ENCODE data around the gene SORBS2. TPM values are rescaled to one million over a fixed set of nuclear protein-coding genes. Genes with fewer than 3 reads are reported as not detected.

The SORBS2 gene
- total RNA-seq, 1 experiment from 2014 or later: not detected

DNA sequence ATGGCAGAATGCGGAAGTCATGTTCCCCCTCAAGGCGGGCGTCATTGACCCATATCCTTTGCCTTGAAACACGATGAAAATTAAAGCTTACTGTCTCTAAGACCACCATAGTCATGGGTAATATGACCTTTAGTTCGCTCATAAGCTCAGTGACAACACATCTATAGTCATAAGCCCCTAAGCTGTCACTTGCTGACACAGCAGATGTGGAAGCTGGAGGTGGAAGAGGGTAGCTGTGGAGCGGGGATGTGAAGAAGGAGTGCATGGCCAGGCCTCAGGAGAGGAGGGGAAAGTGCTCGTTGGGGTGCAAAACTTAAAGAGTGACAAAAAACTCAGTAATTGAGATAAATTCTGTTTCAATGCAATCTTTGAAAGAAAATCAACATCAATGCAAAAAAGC, 142.7 kb downstream of the SORBS2 start:
- Histone ChIP-seq H2AFZ (ENCODE audit: low read length) (no peak overlapping the region), H3K9ac (ENCODE audit: low read length) (no peak overlapping the region), H3K9me3 (ENCODE audit: low read length) (no peaks in the 10 kb centered on the region), H3K79me2 (ENCODE audit: low read length) (no peaks in the 10 kb centered on the region), H3K9me2 (replicated peaks; ENCODE audit: insufficient read depth, low read length) (no peaks in the 10 kb centered on the region), H3K4me1 (ENCODE audit: low read length) (no peaks in the 10 kb centered on the region), H3K36me3 (ENCODE audit: insufficient read depth, low read length) (no peaks in the 10 kb centered on the region), H4K20me1 (ENCODE audit: insufficient read depth, low read depth, low read length) (no peaks in the 10 kb centered on the region), H3K4me2 (ENCODE audit: low read depth, low read length, poor library complexity, severe bottlenecking) (no peak overlapping the region), H3K27me3 (ENCODE audit: low read length) (no peaks in the 10 kb centered on the region), H3K4me3 (ENCODE audit: low read length) (no peak overlapping the region), H3K27ac (ENCODE audit: low read length) (no peak overlapping the region)
- DNase-seq: no peak

DNA sequence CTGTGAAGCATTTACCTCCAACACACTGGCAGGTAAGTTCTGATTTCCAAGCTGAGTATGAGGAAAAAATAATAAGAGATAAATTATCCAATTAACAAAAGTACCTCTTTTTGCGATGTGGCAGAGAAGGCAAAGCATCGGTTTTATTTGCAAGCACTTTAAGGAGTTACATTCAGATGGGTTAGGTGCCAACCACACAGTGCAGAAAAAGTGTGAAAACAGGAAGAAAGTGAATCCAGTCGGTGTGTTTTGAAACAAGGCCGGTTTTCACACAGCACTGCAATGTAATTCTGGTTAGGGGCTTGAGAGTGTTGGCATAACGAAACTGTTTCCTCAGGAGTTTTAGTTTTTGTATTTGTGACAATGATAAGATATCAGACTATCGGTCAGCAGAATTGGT, 145.8 kb downstream of the SORBS2 start:
- Histone ChIP-seq H3K9ac (ENCODE audit: low read length) (no peak overlapping the region), H3K4me3 (ENCODE audit: low read length) (no peak overlapping the region), H3K4me1 (ENCODE audit: low read length) (no peaks in the 10 kb centered on the region), H3K9me3 (ENCODE audit: low read length) (no peaks in the 10 kb centered on the region), H3K27me3 (ENCODE audit: low read length) (no peaks in the 10 kb centered on the region), H3K4me2 (ENCODE audit: low read depth, low read length, poor library complexity, severe bottlenecking) (no peak overlapping the region), H4K20me1 (ENCODE audit: insufficient read depth, low read depth, low read length) (no peaks in the 10 kb centered on the region), H3K27ac (ENCODE audit: low read length) (no peak overlapping the region), H3K79me2 (ENCODE audit: low read length) (no peaks in the 10 kb centered on the region), H2AFZ (ENCODE audit: low read length) (no peak overlapping the region), H3K9me2 (replicated peaks; ENCODE audit: insufficient read depth, low read length) (no peaks in the 10 kb centered on the region), H3K36me3 (ENCODE audit: insufficient read depth, low read length) (no peaks in the 10 kb centered on the region)
- no peak for DNase-seq

GRCh38 chr4:185665655-185666054, 146.3 kb downstream of the SORBS2 start:
- H3K4me1 ChIP-seq (ENCODE audit: low read length): no peaks in the 10 kb centered on the region
- no peaks in the 10 kb centered on the region for H3K27me3 ChIP-seq (ENCODE audit: low read length)
- no peak overlapping the region for H3K27ac ChIP-seq (ENCODE audit: low read length)
- H3K4me2 ChIP-seq (ENCODE audit: low read depth, low read length, poor library complexity, severe bottlenecking): no peak overlapping the region
- DNase-seq: no peak
- no peaks in the 10 kb centered on the region for H3K9me2 ChIP-seq (replicated peaks; ENCODE audit: insufficient read depth, low read length)
- no peaks in the 10 kb centered on the region for H4K20me1 ChIP-seq (ENCODE audit: insufficient read depth, low read depth, low read length)
- no peak overlapping the region for H2AFZ ChIP-seq (ENCODE audit: low read length)
- H3K4me3 ChIP-seq (ENCODE audit: low read length): no peak overlapping the region
- H3K79me2 ChIP-seq (ENCODE audit: low read length): no peaks in the 10 kb centered on the region
- no peak overlapping the region for H3K9ac ChIP-seq (ENCODE audit: low read length)
- H3K9me3 ChIP-seq (ENCODE audit: low read length): no peaks in the 10 kb centered on the region
- H3K36me3 ChIP-seq (ENCODE audit: insufficient read depth, low read length): no peaks in the 10 kb centered on the region

- Histone ChIP-seq H3K4me1 (ENCODE audit: low read length) (no peaks in the 10 kb centered on the region), H3K27ac (ENCODE audit: low read length) (no peak overlapping the region), H4K20me1 (ENCODE audit: insufficient read depth, low read depth, low read length) (no peaks in the 10 kb centered on the region), H2AFZ (ENCODE audit: low read length) (no peak overlapping the region), H3K27me3 (ENCODE audit: low read length) (no peaks in the 10 kb centered on the region), H3K4me2 (ENCODE audit: low read depth, low read length, poor library complexity, severe bottlenecking) (no peak overlapping the region), H3K9me2 (replicated peaks; ENCODE audit: insufficient read depth, low read length) (no peaks in the 10 kb centered on the region), H3K36me3 (ENCODE audit: insufficient read depth, low read length) (no peaks in the 10 kb centered on the region), H3K9ac (ENCODE audit: low read length) (no peak overlapping the region), H3K9me3 (ENCODE audit: low read length) (no peaks in the 10 kb centered on the region), H3K79me2 (ENCODE audit: low read length) (no peaks in the 10 kb centered on the region), H3K4me3 (ENCODE audit: low read length) (no peak overlapping the region)
- DNase-seq: no peak
Measured at GRCh38 chr4:185664481-185664880, 147.5 kb downstream of the SORBS2 start.

DNA sequence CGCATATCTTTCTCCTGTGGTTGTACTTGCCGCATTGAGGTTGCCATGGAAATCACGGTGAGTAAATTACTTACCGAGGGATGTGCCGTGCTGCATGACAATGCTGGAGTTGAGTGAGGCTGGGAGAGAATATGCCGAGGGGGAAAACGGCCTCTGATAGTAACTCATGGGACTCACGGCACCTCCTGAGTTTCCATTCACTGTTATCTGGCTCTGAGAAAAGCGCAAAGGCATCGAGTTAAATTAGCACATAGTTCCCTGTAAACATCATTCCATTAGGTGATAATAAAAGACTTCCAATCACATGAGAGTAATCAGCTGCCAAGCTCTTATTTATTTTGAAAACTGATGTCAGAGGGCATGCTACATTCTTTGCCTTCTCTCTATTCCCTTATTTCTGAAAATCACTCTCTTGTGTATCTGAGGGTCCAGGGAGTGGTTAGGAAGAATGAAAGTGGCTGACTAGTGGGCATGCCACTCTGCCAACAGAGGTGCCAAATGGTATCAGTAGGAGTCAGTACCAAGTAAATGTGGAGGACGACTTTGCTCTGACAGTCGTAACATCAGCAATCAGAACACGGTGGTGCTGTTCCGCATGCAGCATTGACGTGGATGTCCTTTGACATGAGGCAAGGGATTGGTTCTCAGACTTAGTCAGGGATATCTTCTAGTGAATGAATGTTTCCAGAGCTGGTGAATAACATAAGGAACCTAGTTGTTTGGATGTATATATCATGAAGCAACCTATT, 149.8 kb downstream of the SORBS2 start:
- Histone ChIP-seq H2AFZ (ENCODE audit: low read length) (no peak overlapping the region), H3K79me2 (ENCODE audit: low read length) (no peaks in the 10 kb centered on the region), H3K36me3 (ENCODE audit: insufficient read depth, low read length) (no peaks in the 10 kb centered on the region), H3K27ac (ENCODE audit: low read length) (no peak overlapping the region), H3K4me1 (ENCODE audit: low read length) (no peaks in the 10 kb centered on the region), H4K20me1 (ENCODE audit: insufficient read depth, low read depth, low read length) (no peaks in the 10 kb centered on the region), H3K9ac (ENCODE audit: low read length) (no peak overlapping the region), H3K4me2 (ENCODE audit: low read depth, low read length, poor library complexity, severe bottlenecking) (no peak overlapping the region), H3K9me2 (replicated peaks; ENCODE audit: insufficient read depth, low read length) (no peaks in the 10 kb centered on the region), H3K9me3 (ENCODE audit: low read length) (no peaks in the 10 kb centered on the region), H3K27me3 (ENCODE audit: low read length) (no peaks in the 10 kb centered on the region), H3K4me3 (ENCODE audit: low read length) (no peak overlapping the region)
- no peak for DNase-seq

GRCh38 chr4:185660340-185660739, 151.7 kb downstream of the SORBS2 start:
- no peaks in the 10 kb centered on the region for H4K20me1 ChIP-seq (ENCODE audit: insufficient read depth, low read depth, low read length)
- no peak overlapping the region for H3K9ac ChIP-seq (ENCODE audit: low read length)
- no peak overlapping the region for H3K27ac ChIP-seq (ENCODE audit: low read length)
- no peaks in the 10 kb centered on the region for H3K9me2 ChIP-seq (replicated peaks; ENCODE audit: insufficient read depth, low read length)
- no peaks in the 10 kb centered on the region for H3K36me3 ChIP-seq (ENCODE audit: insufficient read depth, low read length)
- H3K4me3 ChIP-seq (ENCODE audit: low read length): no peak overlapping the region
- no peaks in the 10 kb centered on the region for H3K27me3 ChIP-seq (ENCODE audit: low read length)
- no peaks in the 10 kb centered on the region for H3K9me3 ChIP-seq (ENCODE audit: low read length)
- H3K4me2 ChIP-seq (ENCODE audit: low read depth, low read length, poor library complexity, severe bottlenecking): no peak overlapping the region
- DNase-seq: no peak
- H3K79me2 ChIP-seq (ENCODE audit: low read length): no peaks in the 10 kb centered on the region
- no peak overlapping the region for H2AFZ ChIP-seq (ENCODE audit: low read length)
- H3K4me1 ChIP-seq (ENCODE audit: low read length): no peaks in the 10 kb centered on the region

DNA sequence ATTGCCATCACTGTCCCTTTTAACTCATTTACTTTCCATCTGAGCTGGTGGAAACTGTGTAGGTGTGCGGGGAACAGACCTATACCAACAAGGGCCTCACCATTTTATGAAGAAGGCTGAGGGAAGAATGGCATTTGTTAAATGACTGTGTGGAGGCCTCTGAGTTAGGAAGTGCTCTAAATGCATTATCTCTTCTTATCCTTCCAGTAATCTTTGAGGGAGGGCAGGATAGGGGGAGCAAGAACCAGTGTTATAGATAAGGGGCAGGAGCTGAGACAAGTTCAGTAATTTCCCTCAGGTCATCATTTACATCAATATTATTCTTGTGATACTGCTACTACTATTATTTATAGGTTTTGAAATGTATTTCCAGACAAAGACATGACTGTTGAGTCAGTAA, 154.3 kb downstream of the SORBS2 start:
- H3K9me2 ChIP-seq (replicated peaks; ENCODE audit: insufficient read depth, low read length): no peaks in the 10 kb centered on the region
- no peak overlapping the region for H2AFZ ChIP-seq (ENCODE audit: low read length)
- H3K9ac ChIP-seq (ENCODE audit: low read length): no peak overlapping the region
- no peak overlapping the region for H3K4me2 ChIP-seq (ENCODE audit: low read depth, low read length, poor library complexity, severe bottlenecking)
- no peak overlapping the region for H3K4me3 ChIP-seq (ENCODE audit: low read length)
- H3K79me2 ChIP-seq (ENCODE audit: low read length): no peaks in the 10 kb centered on the region
- H3K4me1 ChIP-seq (ENCODE audit: low read length): no peaks in the 10 kb centered on the region
- H3K27ac ChIP-seq (ENCODE audit: low read length): no peak overlapping the region
- H4K20me1 ChIP-seq (ENCODE audit: insufficient read depth, low read depth, low read length): no peaks in the 10 kb centered on the region
- H3K27me3 ChIP-seq (ENCODE audit: low read length): no peaks in the 10 kb centered on the region
- H3K9me3 ChIP-seq (ENCODE audit: low read length): no peaks in the 10 kb centered on the region
- no peak for DNase-seq
- H3K36me3 ChIP-seq (ENCODE audit: insufficient read depth, low read length): no peaks in the 10 kb centered on the region

DNA sequence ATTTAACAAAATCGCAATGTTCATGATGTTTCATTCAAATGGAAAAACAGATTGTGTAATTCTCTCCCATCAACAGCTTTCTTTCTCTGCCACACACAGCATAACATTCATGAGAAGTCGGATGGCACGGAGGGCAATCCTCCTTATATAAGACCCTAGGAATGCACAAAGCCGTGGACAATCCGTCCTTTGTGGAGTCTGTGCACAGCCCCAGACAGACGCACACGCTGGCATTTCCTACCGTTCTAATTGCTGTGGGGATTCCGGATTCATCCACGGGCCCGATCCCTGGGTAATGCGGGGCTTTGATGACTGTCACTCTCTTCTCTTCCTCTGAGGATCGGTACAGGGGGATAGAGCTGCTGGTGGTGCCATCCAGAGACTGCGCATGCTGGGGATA, 154.8 kb downstream of the SORBS2 start:
- H3K4me1 ChIP-seq (ENCODE audit: low read length): no peaks in the 10 kb centered on the region
- H3K4me3 ChIP-seq (ENCODE audit: low read length): no peak overlapping the region
- no peaks in the 10 kb centered on the region for H3K79me2 ChIP-seq (ENCODE audit: low read length)
- H3K9me2 ChIP-seq (replicated peaks; ENCODE audit: insufficient read depth, low read length): no peaks in the 10 kb centered on the region
- no peaks in the 10 kb centered on the region for H3K36me3 ChIP-seq (ENCODE audit: insufficient read depth, low read length)
- no peaks in the 10 kb centered on the region for H4K20me1 ChIP-seq (ENCODE audit: insufficient read depth, low read depth, low read length)
- H3K4me2 ChIP-seq (ENCODE audit: low read depth, low read length, poor library complexity, severe bottlenecking): no peak overlapping the region
- no peak overlapping the region for H3K9ac ChIP-seq (ENCODE audit: low read length)
- H3K27me3 ChIP-seq (ENCODE audit: low read length): no peaks in the 10 kb centered on the region
- H3K27ac ChIP-seq (ENCODE audit: low read length): no peak overlapping the region
- DNase-seq: no peak
- no peaks in the 10 kb centered on the region for H3K9me3 ChIP-seq (ENCODE audit: low read length)
- no peak overlapping the region for H2AFZ ChIP-seq (ENCODE audit: low read length)
